PC-3 (cell line): ENCODE results near the gene MLC1. TPM values are rescaled to one million over a fixed set of nuclear protein-coding genes. Genes with fewer than 3 reads are reported as not detected.

ENCODE experiments used
- ATAC-seq: fragments of 200-7000 bp; cut with Tn5 transposase; 2 replicates; pipeline ENCODE4 v1.9.1; 2020; ENCODE audit warnings: mild to moderate bottlenecking, moderate library complexity
- BruUV-seq: library from RNA; stranded (reverse); fragments of 400-500 nt; replicated peaks from 2 replicates; lab custom pipeline; 2021; lab: Mats Ljungman, UMichigan
- CTCF ChIA-PET: fragments of 300-600 bp; sonication (Branson Sonifier 250); formaldehyde crosslinking; loops from one replicate; lab custom pipeline; 2022; ENCODE audit warnings: antibody characterized with exemption; lab: Charles Lee
- POLR2A ChIA-PET: fragments of 300-600 bp; sonication (Branson Sonifier 250); formaldehyde crosslinking; loops from one replicate; lab custom pipeline; 2022; ENCODE audit warnings: antibody characterized with exemption; ENCODE audit not compliant: unreplicated experiment; lab: Charles Lee
- DNase-seq: peaks from one replicate; pipeline ENCODE4 v3.0.0-alpha.2; 2015
- H2AFZ ChIP-seq: fragments of 300-600 bp; sonication (generic); 2 replicates; pipeline ENCODE4 v1.6.0; 2016; ENCODE audit warnings: antibody characterized with exemption, low read length
- H3F3A ChIP-seq: fragments of 300-600 bp; sonication (generic); one replicate; pipeline ENCODE4 v1.6.0; 2017; ENCODE audit warnings: antibody characterized with exemption, low read length, control low read depth, mild to moderate bottlenecking; ENCODE audit not compliant: unreplicated experiment
- H3K27ac ChIP-seq: fragments of 300-600 bp; sonication (generic); 2 replicates; pipeline ENCODE4 v1.5.1; 2016; ENCODE audit warnings: mild to moderate bottlenecking, low read length
- H3K27me3 ChIP-seq: fragments of 300-600 bp; sonication (generic); 2 replicates; pipeline ENCODE4 v1.6.1; 2016; ENCODE audit warnings: low read length, mixed read lengths
- H3K36me3 ChIP-seq: fragments of 300-600 bp; sonication (generic); 2 replicates; pipeline ENCODE4 v1.6.1; 2016; ENCODE audit warnings: low read depth, mixed run types, low read length, mixed read lengths
- H3K4me1 ChIP-seq: fragments of 300-600 bp; sonication (generic); 2 replicates; pipeline ENCODE4 v1.5.1; 2016; ENCODE audit warnings: low read length; ENCODE audit not compliant: insufficient read depth
- H3K4me2 ChIP-seq: fragments of 300-600 bp; sonication (generic); 2 replicates; pipeline ENCODE4 v1.6.0; 2016; ENCODE audit warnings: low read length
- H3K4me3 ChIP-seq: fragments of 300-600 bp; sonication (generic); 2 replicates; pipeline ENCODE4 v1.5.1; 2016; ENCODE audit warnings: mild to moderate bottlenecking, low read length, mixed read lengths
- H3K79me2 ChIP-seq: fragments of 300-600 bp; sonication (generic); 2 replicates; pipeline ENCODE4 v1.6.1; 2017; ENCODE audit warnings: low read length, mixed read lengths
- H3K9ac ChIP-seq: fragments of 300-600 bp; sonication (generic); 2 replicates; pipeline ENCODE4 v1.6.0; 2016; ENCODE audit warnings: mild to moderate bottlenecking, low read length
- H3K9me2 ChIP-seq: fragments of 300-600 bp; sonication (generic); replicated peaks from 2 replicates; pipeline ENCODE4 v1.6.1; 2016; ENCODE audit warnings: mixed run types, low read length, mixed read lengths
- H3K9me3 ChIP-seq: fragments of 300-600 bp; sonication (generic); 2 replicates; pipeline ENCODE4 v1.6.1; 2016; ENCODE audit warnings: low read length, mixed read lengths
- H4K20me1 ChIP-seq: fragments of 300-600 bp; sonication (generic); 2 replicates; pipeline ENCODE4 v1.6.1; 2016; ENCODE audit warnings: low read length, mixed read lengths
- EZH2 ChIP-seq: fragments of 300-600 bp; sonication (generic); IDR thresholded peaks from one replicate; pipeline ENCODE4 v1.6.1; 2017; ENCODE audit warnings: antibody characterized with exemption, mild to moderate bottlenecking, low read length; ENCODE audit not compliant: unreplicated experiment
- EZH2phosphoT487 ChIP-seq: fragments of 300-600 bp; sonication (generic); IDR thresholded peaks from 2 replicates; pipeline ENCODE4 v1.6.1; 2018; ENCODE audit warnings: mild to moderate bottlenecking, antibody characterized with exemption, low read length, borderline replicate concordance
- intact Hi-C: fragments of 100-400 bp; cut with micrococcal nuclease; formaldehyde crosslinking; loops from 2 replicates; pipeline ENCODE4 v1.9.0; 2023
- total RNA-seq: library from RNA; depleted of rRNA; stranded (reverse); fragments of >200 nt; gene quantifications from 2 replicates; pipeline ENCODE4 v1.2.3, GENCODE V29; 2014
- TF ChIP-seq, protein P1 (sequence below): fragments of 300-600 bp; sonication (generic); conservative IDR thresholded peaks from 2 replicates; pipeline ENCODE4 v1.5.1; 2017; ENCODE audit warnings: antibody characterized with exemption, low read depth, mild to moderate bottlenecking, low read length

The MLC1 gene
- total RNA-seq, 1 experiment from 2014 or later, result 0.62 TPM

GRCh38 chr22:50074551-50075530 is 10.4 kb downstream of the MLC1 start:
- Histone ChIP-seq H3K9ac (no peak overlapping the region), H4K20me1 (no peaks in the 10 kb centered on the region), H3K9me2 (no peaks in the 10 kb centered on the region), H3K4me1 (peaks cover 7% of the 10 kb centered on the region; the same call in 1 of the 2 replicates), H3K4me3 (no peak overlapping the region), H2AFZ (no peak overlapping the region), H3K27ac (no peak overlapping the region), H3K9me3 (no peaks in the 10 kb centered on the region), H3K27me3 (no peaks in the 10 kb centered on the region), H3K36me3 (no peaks in the 10 kb centered on the region), H3K79me2 (no peaks in the 10 kb centered on the region), H3K4me2 (no peak overlapping the region), H3F3A (no peaks in the 10 kb centered on the region)
- ChIA-PET CTCF (no interaction called here), POLR2A (no interaction called here)
- TF ChIP-seq EZH2phosphoT487, result no peak
- TF ChIP-seq EZH2, result no peak
- TF ChIP-seq, protein P1, sequence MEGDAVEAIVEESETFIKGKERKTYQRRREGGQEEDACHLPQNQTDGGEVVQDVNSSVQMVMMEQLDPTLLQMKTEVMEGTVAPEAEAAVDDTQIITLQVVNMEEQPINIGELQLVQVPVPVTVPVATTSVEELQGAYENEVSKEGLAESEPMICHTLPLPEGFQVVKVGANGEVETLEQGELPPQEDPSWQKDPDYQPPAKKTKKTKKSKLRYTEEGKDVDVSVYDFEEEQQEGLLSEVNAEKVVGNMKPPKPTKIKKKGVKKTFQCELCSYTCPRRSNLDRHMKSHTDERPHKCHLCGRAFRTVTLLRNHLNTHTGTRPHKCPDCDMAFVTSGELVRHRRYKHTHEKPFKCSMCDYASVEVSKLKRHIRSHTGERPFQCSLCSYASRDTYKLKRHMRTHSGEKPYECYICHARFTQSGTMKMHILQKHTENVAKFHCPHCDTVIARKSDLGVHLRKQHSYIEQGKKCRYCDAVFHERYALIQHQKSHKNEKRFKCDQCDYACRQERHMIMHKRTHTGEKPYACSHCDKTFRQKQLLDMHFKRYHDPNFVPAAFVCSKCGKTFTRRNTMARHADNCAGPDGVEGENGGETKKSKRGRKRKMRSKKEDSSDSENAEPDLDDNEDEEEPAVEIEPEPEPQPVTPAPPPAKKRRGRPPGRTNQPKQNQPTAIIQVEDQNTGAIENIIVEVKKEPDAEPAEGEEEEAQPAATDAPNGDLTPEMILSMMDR, result no peak
- DNase-seq (no peak), ATAC-seq (no peak)
- intact Hi-C loops, result no loop called here
- BruUV-seq, result no TSS peak

DNA sequence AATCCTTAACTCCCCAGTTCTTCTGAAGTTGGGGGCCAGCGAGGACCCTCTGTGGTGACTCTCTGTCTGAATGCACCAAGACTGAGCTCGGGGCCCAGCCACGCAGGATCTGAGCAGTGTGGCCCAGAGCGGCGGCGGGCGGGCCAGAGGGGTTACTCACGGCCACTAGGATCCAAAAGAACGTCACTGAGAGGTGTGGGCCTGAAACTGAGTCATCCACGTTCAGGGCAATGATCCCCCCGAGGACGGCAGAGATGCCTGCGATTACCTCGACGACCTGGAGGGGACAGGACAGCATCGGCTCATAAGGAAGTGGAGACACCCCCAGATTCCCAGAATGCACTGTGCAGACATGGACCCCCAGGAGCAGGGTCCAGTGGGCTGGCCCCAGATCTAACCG is 11.2 kb downstream of the MLC1 start:
- Histone ChIP-seq H3K9me3 (no peaks in the 10 kb centered on the region), H3K4me1 (peaks cover 7% of the 10 kb centered on the region; the same call in 1 of the 2 replicates), H4K20me1 (no peaks in the 10 kb centered on the region), H3K9ac (no peak overlapping the region), H3K36me3 (no peaks in the 10 kb centered on the region), H3K4me2 (no peak overlapping the region), H3K4me3 (no peak overlapping the region), H3K27ac (no peak overlapping the region), H3K27me3 (no peaks in the 10 kb centered on the region), H3F3A (no peaks in the 10 kb centered on the region), H3K9me2 (no peaks in the 10 kb centered on the region), H2AFZ (no peak overlapping the region), H3K79me2 (no peaks in the 10 kb centered on the region)
- TF ChIP-seq, protein P1, result no peak
- TF ChIP-seq EZH2phosphoT487 (no peak), EZH2 (no peak)
- intact Hi-C loops, result no loop called here
- no TSS peak for BruUV-seq
- DNase-seq (no peak), ATAC-seq (no peak)
- POLR2A ChIA-PET, result no interaction called here
- CTCF ChIA-PET, result no interaction called here
